ENCODE data around the gene FBXL14.

DNA sequence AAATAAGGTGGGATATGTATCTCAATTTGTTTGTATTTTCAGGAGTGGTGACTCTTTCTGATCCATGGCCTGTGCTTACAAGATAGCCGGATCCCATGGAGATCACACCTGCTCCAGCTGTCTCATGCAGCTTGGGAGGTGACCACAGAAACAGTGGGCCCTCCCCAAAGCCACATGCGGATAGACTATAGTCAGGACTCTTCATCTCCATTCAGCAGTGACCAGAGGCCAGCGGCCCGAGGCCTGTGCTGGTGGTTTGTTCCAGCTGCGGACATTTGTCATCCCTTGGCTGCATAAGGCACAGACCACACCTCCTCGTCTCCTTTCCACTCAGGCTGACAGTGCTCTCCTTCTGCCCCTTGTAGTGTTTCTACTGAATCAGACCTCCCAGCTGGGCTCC, 20.0 kb upstream of the FBXL14 start:
- TF ChIP-seq, protein P1, sequence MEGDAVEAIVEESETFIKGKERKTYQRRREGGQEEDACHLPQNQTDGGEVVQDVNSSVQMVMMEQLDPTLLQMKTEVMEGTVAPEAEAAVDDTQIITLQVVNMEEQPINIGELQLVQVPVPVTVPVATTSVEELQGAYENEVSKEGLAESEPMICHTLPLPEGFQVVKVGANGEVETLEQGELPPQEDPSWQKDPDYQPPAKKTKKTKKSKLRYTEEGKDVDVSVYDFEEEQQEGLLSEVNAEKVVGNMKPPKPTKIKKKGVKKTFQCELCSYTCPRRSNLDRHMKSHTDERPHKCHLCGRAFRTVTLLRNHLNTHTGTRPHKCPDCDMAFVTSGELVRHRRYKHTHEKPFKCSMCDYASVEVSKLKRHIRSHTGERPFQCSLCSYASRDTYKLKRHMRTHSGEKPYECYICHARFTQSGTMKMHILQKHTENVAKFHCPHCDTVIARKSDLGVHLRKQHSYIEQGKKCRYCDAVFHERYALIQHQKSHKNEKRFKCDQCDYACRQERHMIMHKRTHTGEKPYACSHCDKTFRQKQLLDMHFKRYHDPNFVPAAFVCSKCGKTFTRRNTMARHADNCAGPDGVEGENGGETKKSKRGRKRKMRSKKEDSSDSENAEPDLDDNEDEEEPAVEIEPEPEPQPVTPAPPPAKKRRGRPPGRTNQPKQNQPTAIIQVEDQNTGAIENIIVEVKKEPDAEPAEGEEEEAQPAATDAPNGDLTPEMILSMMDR (IDR thresholded peaks at IDR 0.05) = no peak
- no peak for TF ChIP-seq POLR2A (IDR thresholded peaks at IDR 0.05)
